ENCODE results near the gene MAU2. TPM values are rescaled to one million over a fixed set of nuclear protein-coding genes. Genes with fewer than 3 reads are reported as not detected.
A peak's percentile ranks its signal among the peaks of the same experiment; 100 is the strongest.

MAU2 gene
- total RNA-seq, 1 donor from 2014 or later, result 12.1 TPM

DNA sequence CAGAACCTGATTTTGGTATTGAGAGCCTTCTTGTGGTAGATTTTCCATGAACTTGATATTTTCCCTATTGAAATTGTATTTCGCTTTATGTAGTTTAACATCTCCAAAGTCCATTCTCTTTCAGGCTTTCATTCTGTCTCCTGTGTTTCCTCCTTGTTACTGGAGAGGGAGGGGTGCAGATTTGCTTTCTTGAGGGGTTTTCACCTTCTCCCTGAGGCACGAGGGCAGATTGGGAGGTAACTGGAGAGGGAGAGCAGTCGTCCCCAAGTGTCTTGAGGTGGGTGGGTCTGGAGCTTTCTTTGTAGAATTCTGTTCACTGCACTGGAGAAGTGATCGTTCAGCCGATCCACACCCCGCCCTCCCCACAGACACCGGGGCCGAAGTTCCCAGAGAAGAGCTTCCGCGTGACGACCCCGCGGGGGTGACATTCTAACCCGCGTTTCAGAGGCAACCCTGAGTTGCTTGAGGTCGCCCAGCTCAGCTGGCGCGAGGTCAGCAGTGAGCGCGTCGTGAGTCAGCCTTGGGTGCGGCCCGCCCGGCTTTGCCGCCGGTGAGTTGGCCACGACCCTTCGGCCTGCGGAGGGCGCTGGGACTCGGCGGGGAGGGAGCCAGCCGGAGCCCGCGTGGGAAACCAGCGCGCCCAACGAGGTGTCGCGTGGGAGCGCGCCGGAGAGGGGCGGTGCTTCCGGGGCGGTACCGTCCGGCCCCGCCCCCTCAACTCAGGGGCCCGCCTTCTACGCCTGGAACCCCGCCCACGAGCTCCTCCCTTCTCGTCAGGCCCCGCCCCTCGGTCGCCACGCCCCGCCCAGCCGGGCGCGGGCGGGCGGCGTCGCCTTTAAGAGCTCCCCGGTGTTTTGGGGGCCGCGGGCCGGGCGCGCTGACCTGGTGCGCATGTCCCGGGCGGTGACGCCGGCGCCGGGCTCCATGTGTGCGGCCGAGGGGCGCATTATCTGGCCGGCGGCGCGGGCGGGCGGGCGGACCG, 84.5 kb downstream of the MAU2 start, which contains the start of gene GATAD2A:
GATAD2A (plus strand) TSS at position 797 of the 982 bp plus-strand sequence. CDS start 59,671 bp downstream, outside the sequence.
- peak; percentile 87 for DNase-seq (ENCODE audit: low read depth)
- FAIRE-seq, result no peak
- Histone ChIP-seq H3K27me3 (ENCODE audit: control insufficient read depth, insufficient read depth, low read length) (no peaks in the 10 kb centered on the region), H3K4me3 (ENCODE audit: low read depth, low read length) (peak within 1 kb of the TSS; percentile 82), H3K36me3 (ENCODE audit: control insufficient read depth, insufficient read depth, low read length) (no peaks in the 10 kb centered on the region)
- peak; percentile 50 for TF ChIP-seq CTCF (IDR thresholded peaks at IDR 0.05; ENCODE audit: insufficient read depth, low read length, severe bottlenecking)

DNA sequence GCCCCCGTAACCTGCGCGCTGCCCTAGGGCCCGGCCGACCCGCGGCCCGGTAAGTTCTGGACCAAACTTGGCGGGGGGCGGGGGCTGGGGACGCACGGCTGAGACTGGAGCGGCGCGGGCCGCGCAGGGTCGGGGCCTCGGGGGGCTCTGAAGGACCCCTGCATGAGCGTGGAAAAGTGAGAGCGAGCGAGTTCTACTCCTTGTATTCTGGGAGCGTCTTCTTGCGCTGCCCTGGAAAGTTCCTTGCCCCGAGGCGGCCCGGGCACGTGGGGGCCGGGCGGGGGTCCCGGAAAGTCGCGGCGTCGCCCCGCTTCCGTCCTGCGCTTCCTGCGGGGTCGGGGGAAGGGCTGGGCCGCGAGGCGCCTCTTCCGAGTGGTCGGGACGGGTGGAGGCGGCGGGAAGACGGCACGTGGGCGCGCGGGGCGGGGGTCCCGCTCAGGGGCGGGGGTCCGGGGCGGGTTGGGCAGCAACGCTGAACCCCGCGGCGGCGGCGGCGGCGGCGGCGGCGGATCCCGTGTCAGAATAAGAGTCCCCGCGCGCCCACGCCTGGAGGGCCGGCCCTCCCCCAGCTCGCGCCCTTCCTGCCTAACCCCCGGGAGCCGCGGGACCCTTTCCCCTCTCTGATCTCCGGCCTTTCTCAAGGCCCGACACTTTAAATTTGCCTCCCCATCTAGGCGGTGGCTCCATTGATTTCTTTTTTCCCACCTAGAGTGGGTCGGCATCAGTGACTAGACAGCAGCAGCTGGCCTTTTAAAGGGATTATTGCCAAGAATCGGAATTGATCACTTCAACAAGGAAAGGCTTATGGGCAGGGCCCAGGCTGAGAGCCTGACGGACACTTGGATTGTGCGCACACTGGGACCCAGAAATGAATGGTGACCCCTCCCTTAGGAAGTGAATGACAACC, 85.6 kb downstream of the MAU2 start:
- Histone ChIP-seq H3K27me3 (ENCODE audit: control insufficient read depth, insufficient read depth, low read length) (no peaks in the 10 kb centered on the region), H3K4me3 (ENCODE audit: low read depth, low read length) (peak overlapping the region; percentile 82), H3K36me3 (ENCODE audit: control insufficient read depth, insufficient read depth, low read length) (peaks cover under 1% of the 10 kb centered on the region)
- FAIRE-seq (no peak), DNase-seq (ENCODE audit: low read depth) (no peak)
- no peak for TF ChIP-seq CTCF (IDR thresholded peaks at IDR 0.05; ENCODE audit: insufficient read depth, low read length, severe bottlenecking)

- peak; percentile 34 for TF ChIP-seq CTCF (IDR thresholded peaks at IDR 0.05; ENCODE audit: insufficient read depth, low read length, severe bottlenecking)
- Histone ChIP-seq H3K27me3 (ENCODE audit: control insufficient read depth, insufficient read depth, low read length) (no peaks in the 10 kb centered on the region), H3K36me3 (ENCODE audit: control insufficient read depth, insufficient read depth, low read length) (peaks cover 3% of the 10 kb centered on the region), H3K4me3 (ENCODE audit: low read depth, low read length) (peak overlapping the region; percentile 82)
- FAIRE-seq (no peak), DNase-seq (ENCODE audit: low read depth) (peak; percentile 52)
Measured at GRCh38 chr19:19406878-19407632, 86.4 kb downstream of the MAU2 start.

DNA sequence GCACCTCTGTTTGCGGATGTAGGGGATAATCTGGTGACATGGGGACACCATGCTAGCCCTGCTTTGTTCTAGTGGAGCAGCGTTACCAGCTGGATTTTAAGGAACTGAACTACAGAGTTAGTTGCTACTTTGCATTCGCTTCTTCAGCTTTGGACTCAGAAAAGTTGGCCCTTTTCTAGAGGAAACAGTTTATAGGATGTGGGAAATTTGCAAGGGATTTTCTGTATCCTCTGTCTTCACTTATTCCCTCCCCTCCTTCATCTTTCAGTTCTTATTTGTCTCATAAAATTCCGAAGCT, 87.0 kb downstream of the MAU2 start:
- Histone ChIP-seq H3K4me3 (ENCODE audit: low read depth, low read length) (no peak overlapping the region), H3K36me3 (ENCODE audit: control insufficient read depth, insufficient read depth, low read length) (peaks cover 3% of the 10 kb centered on the region), H3K27me3 (ENCODE audit: control insufficient read depth, insufficient read depth, low read length) (no peaks in the 10 kb centered on the region)
- FAIRE-seq (no peak), DNase-seq (ENCODE audit: low read depth) (no peak)
- TF ChIP-seq CTCF (IDR thresholded peaks at IDR 0.05; ENCODE audit: insufficient read depth, low read length, severe bottlenecking), result no peak

Other genes with a start within 250 kb of the MAU2 start
- gene TMEM161A, start 182.4 kb upstream of the MAU2 start, total RNA-seq, result 25.7 and 28.7 TPM in 2 replicates
- under 0.01 and 0.26 TPM in 2 replicates for gene MEF2B, start 150.6 kb upstream of the MAU2 start, total RNA-seq
- gene BORCS8, start 128.7 kb upstream of the MAU2 start, total RNA-seq, result 10.3 and 18.2 TPM in 2 replicates
- 50.3 and 91.9 TPM in 2 replicates for gene RFXANK, start 128.6 kb upstream of the MAU2 start, total RNA-seq
- gene NR2C2AP, start 117.4 kb upstream of the MAU2 start, total RNA-seq, result 19.8 and 49.0 TPM in 2 replicates
- gene NCAN, start 108.9 kb upstream of the MAU2 start, total RNA-seq, result not detected in 2 replicates
- not detected in 2 replicates for gene TM6SF2, start 47.5 kb upstream of the MAU2 start, total RNA-seq
- 18.7 and 36.4 TPM in 2 replicates for gene SUGP1, start 320 bp upstream of the MAU2 start, total RNA-seq
- 48.4 and 49.0 TPM in 2 replicates for gene GATAD2A, start 84.8 kb downstream of the MAU2 start, total RNA-seq
- gene TSSK6, start 194.7 kb downstream of the MAU2 start, total RNA-seq, result 3.2 and 4.9 TPM in 2 replicates
- gene NDUFA13, start 195.4 kb downstream of the MAU2 start, total RNA-seq, result 182 and 374 TPM in 2 replicates
- gene YJEFN3, start 208.1 kb downstream of the MAU2 start, total RNA-seq, result 0.38 and 0.79 TPM in 2 replicates
- under 0.01 and 0.13 TPM in 2 replicates for gene CILP2, start 217.4 kb downstream of the MAU2 start, total RNA-seq

Data from bronchial epithelial cell (primary cell).